CD4-positive, alpha-beta T cell (primary cell): ENCODE results near the gene APOL3. TPM values are rescaled to one million over a fixed set of nuclear protein-coding genes. Genes with fewer than 3 reads are reported as not detected.
"Not testable (repeated sequence)": the region's sequence is repeated elsewhere in the genome, so short reads cannot be mapped to it uniquely, and the experiment has no call there.

Experiments used
- ATAC-seq: fragments of 200-7000 bp; cut with Tn5 transposase; one replicate; pipeline ENCODE4 v1.10.0; 2022; ENCODE audit warnings: mild to moderate bottlenecking; ENCODE audit not compliant: poor library complexity
- CTCF ChIA-PET: fragments of 350-600 bp; sonication (Branson Sonifier 250); formaldehyde crosslinking; loops from one replicate; lab custom pipeline; 2021; ENCODE audit warnings: antibody characterized with exemption, inconsistent platforms; lab: Charles Lee
- POLR2A ChIA-PET: fragments of 350-600 bp; sonication (Branson Sonifier 250); formaldehyde crosslinking; loops from one replicate; lab custom pipeline; 2021; ENCODE audit warnings: antibody characterized with exemption, inconsistent platforms; lab: Charles Lee
- DNase-seq, 14 experiments: peaks; one replicate each; pipeline ENCODE4 v3.0.0-alpha.2; 2013 to 2020; ENCODE audit warnings: mixed read lengths in 2 of 14
- H3K27ac ChIP-seq, 2 donors: one replicate each; pipeline versions ENCODE4 v1.5.1 to v1.7.0; 2013; ENCODE audit warnings: low read length in 2 of 2, low read depth in 1 of 2, mild to moderate bottlenecking in 1 of 2
- H3K27me3 ChIP-seq, 2 experiments: 1 replicate in 1 of 2; 2 replicates in 1 of 2; pipeline versions ENCODE4 v1.6.1 to v1.7.0; 2013; ENCODE audit warnings: low read length in 2 of 2, control low read depth in 1 of 2, mild to moderate bottlenecking in 1 of 2, moderate library complexity in 1 of 2; ENCODE audit not compliant: insufficient read depth in 2 of 2, control insufficient read depth in 1 of 2
- H3K36me3 ChIP-seq: one replicate; pipeline ENCODE4 v1.6.1; 2013; ENCODE audit warnings: low read length, control low read depth; ENCODE audit not compliant: insufficient read depth
- H3K4me1 ChIP-seq: one replicate; pipeline ENCODE4 v1.6.1; 2013; ENCODE audit warnings: low read length, control low read depth; ENCODE audit not compliant: insufficient read depth
- H3K4me3 ChIP-seq: one replicate; pipeline ENCODE4 v1.5.1; 2013; ENCODE audit warnings: mild to moderate bottlenecking, low read length, moderate library complexity
- H3K9me3 ChIP-seq, 2 experiments: 1 replicate in 1 of 2; 2 replicates in 1 of 2; pipeline versions ENCODE4 v1.6.1 to v1.7.0; 2013; ENCODE audit warnings: low read length in 2 of 2, mild to moderate bottlenecking in 2 of 2, control low read depth in 1 of 2, moderate library complexity in 1 of 2; ENCODE audit not compliant: control insufficient read depth in 1 of 2, insufficient read depth in 1 of 2
- H3K27ac Mint-ChIP-seq: one replicate; pipeline ENCODE4 v1.8.0; 2020; ENCODE audit warnings: mixed read lengths
- H3K27me3 Mint-ChIP-seq: one replicate; pipeline ENCODE4 v1.8.0; 2021; ENCODE audit warnings: mixed read lengths
- H3K36me3 Mint-ChIP-seq: one replicate; pipeline ENCODE4 v1.8.0; 2021; ENCODE audit warnings: low read depth, mixed read lengths
- H3K4me1 Mint-ChIP-seq: one replicate; pipeline ENCODE4 v1.8.0; 2021; ENCODE audit warnings: low read depth, mixed read lengths
- H3K4me3 Mint-ChIP-seq: one replicate; pipeline ENCODE4 v1.8.0; 2020; ENCODE audit warnings: mild to moderate bottlenecking, mixed read lengths
- H3K9me3 Mint-ChIP-seq: one replicate; pipeline ENCODE4 v1.8.0; 2020; ENCODE audit warnings: mixed read lengths
- CTCF ChIP-seq: fragments of 200-600 bp; IDR thresholded peaks from one replicate; pipeline ENCODE4 v1.8.0; 2022; ENCODE audit warnings: antibody characterized with exemption, mild to moderate bottlenecking
- intact Hi-C, 2 experiments: fragments of 100-400 bp; cut with DNase I in 1 of 2; cut with micrococcal nuclease in 1 of 2; formaldehyde crosslinking; loops; one replicate each; pipeline versions ENCODE4 v1.15.1 to v1.9.0; 2023 to 2025; cut with DNase I, micrococcal nuclease
- total RNA-seq, 174 experiments: library from RNA in 2 of 174; stranded (reverse) in 2 of 174; gene quantifications; one replicate each; pipeline ENCODE4 v1.2.3 and lab custom pipeline; 2021 to 2026

The APOL3 gene
- total RNA-seq, 2 experiments from 2014 or later = 111 to 116 TPM

GRCh38 chr22:36100134-36100824, 60.3 kb downstream of the APOL3 start:
- no peaks in the 10 kb centered on the region for H3K4me1 Mint-ChIP-seq
- ChIA-PET POLR2A (no interaction called here), CTCF (no interaction called here)
- no peak for ATAC-seq
- DNase-seq = no peak
- H3K27ac Mint-ChIP-seq = no peak overlapping the region
- TF ChIP-seq CTCF = no peak
- H3K27ac ChIP-seq = no peak overlapping the region
- H3K4me3 ChIP-seq = no peak overlapping the region
- no peak overlapping the region for H3K4me3 Mint-ChIP-seq
- H3K27me3 Mint-ChIP-seq = no peaks in the 10 kb centered on the region
- H3K9me3 Mint-ChIP-seq = no peaks in the 10 kb centered on the region
- H3K4me1 ChIP-seq = no peaks in the 10 kb centered on the region
- no peaks in the 10 kb centered on the region for H3K36me3 Mint-ChIP-seq
- no peaks in the 10 kb centered on the region for H3K9me3 ChIP-seq
- H3K36me3 ChIP-seq = no peaks in the 10 kb centered on the region
- H3K27me3 ChIP-seq = no peaks in the 10 kb centered on the region
- intact Hi-C loops = no loop called here

GRCh38 chr22:36099561-36099960, 61.0 kb downstream of the APOL3 start:
- ATAC-seq, H3K27me3 ChIP-seq, H3K4me3 ChIP-seq, DNase-seq, H3K4me1 Mint-ChIP-seq, H3K9me3 ChIP-seq, H3K36me3 ChIP-seq, H3K27ac Mint-ChIP-seq, CTCF ChIA-PET, H3K4me1 ChIP-seq, H3K9me3 Mint-ChIP-seq, intact Hi-C loops, H3K36me3 Mint-ChIP-seq, POLR2A ChIA-PET, H3K27me3 Mint-ChIP-seq, H3K27ac ChIP-seq, H3K4me3 Mint-ChIP-seq: not testable (repeated sequence)

- DNase-seq (no peak), ATAC-seq (no peak)
- H3K27ac Mint-ChIP-seq = no peak overlapping the region
- TF ChIP-seq CTCF = no peak
- H3K4me3 Mint-ChIP-seq = no peak overlapping the region
- CTCF ChIA-PET = no interaction called here
- POLR2A ChIA-PET = no interaction called here
- Histone ChIP-seq H3K27me3 (no peaks in the 10 kb centered on the region), H3K36me3 (no peaks in the 10 kb centered on the region), H3K4me1 (no peaks in the 10 kb centered on the region), H3K9me3 (no peaks in the 10 kb centered on the region), H3K4me3 (no peak overlapping the region), H3K27ac (no peak overlapping the region)
- H3K36me3 Mint-ChIP-seq = no peaks in the 10 kb centered on the region
- intact Hi-C loops = no loop called here
- H3K9me3 Mint-ChIP-seq = no peaks in the 10 kb centered on the region
- no peaks in the 10 kb centered on the region for H3K27me3 Mint-ChIP-seq
- H3K4me1 Mint-ChIP-seq = no peaks in the 10 kb centered on the region
Observed at GRCh38 chr22:36097880-36098279, 62.7 kb downstream of the APOL3 start.

GRCh38 chr22:36090772-36091171, 69.8 kb downstream of the APOL3 start:
- H3K36me3 Mint-ChIP-seq, H3K27me3 ChIP-seq, H3K27me3 Mint-ChIP-seq, intact Hi-C loops, H3K4me3 Mint-ChIP-seq, H3K36me3 ChIP-seq, H3K4me1 ChIP-seq, H3K9me3 Mint-ChIP-seq, DNase-seq, H3K4me3 ChIP-seq, POLR2A ChIA-PET, H3K27ac Mint-ChIP-seq, H3K4me1 Mint-ChIP-seq, H3K9me3 ChIP-seq, CTCF ChIA-PET, ATAC-seq, H3K27ac ChIP-seq: not testable (repeated sequence)

Other genes starting within 250 kb of the APOL3 start
- 1 to 10 TPM; 1.9 to 2.4 TPM for gene RBFOX2, start 131.9 kb downstream of the APOL3 start, total RNA-seq
- not detected for gene APOL4, start 41.1 kb upstream of the APOL3 start, total RNA-seq
- gene APOL2, start 78.8 kb upstream of the APOL3 start, total RNA-seq = 10 to 100 TPM; 17.8 to 21.8 TPM
- 1 to 10 TPM; 6.4 to 7.3 TPM for gene APOL1, start 92.4 kb upstream of the APOL3 start, total RNA-seq
- 100 to 1,000 TPM; 901 to 925 TPM for gene MYH9, start 227.2 kb upstream of the APOL3 start, total RNA-seq